ENCODE results near the gene SERINC2. TPM values are rescaled to one million over a fixed set of nuclear protein-coding genes. Genes with fewer than 3 reads are reported as not detected.
"Not testable (repeated sequence)": the region's sequence is repeated elsewhere in the genome, so short reads cannot be mapped to it uniquely, and the experiment has no call there.

SERINC2 gene
- total RNA-seq, 1 donor from 2014 or later, result 30.4 TPM

DNA sequence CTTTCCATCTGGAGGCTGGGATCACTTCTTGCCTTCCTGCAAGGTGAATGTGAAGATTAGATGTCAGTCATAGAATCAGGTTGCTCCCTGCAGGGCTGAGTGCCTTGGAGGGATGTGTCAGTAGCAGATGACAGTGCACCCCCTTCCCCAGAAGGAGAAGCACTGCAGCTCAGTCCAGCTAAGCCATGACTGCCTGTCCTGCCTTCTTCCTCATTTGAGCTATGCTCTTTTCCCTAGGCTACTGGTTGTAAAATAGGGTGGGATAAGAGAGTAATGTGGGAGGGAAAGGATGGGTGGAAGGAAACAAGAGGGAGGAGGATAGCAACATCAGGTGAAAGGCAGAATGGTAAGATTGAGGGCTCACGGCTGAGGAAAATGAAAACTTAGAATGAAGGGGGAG is 29.0 kb upstream of the SERINC2 start:
- H3K27me3 Mint-ChIP-seq (ENCODE audit: low read depth, unreplicated experiment), result peaks cover 13% of the 10 kb centered on the region
- Histone ChIP-seq H3K4me2 (ENCODE audit: low read length) (no peak overlapping the region), H3K4me3 (ENCODE audit: insufficient read depth, low read depth, low read length) (no peak overlapping the region), H3K4me1 (ENCODE audit: insufficient read depth, low read length) (no peaks in the 10 kb centered on the region), H3K27me3 (ENCODE audit: insufficient read depth, low read length) (no peaks in the 10 kb centered on the region), H3K36me3 (ENCODE audit: insufficient read depth, low read length) (no peaks in the 10 kb centered on the region), H3K9ac (ENCODE audit: low read length) (no peak overlapping the region), H3K27ac (ENCODE audit: low read depth, low read length) (no peak overlapping the region), H3K79me2 (ENCODE audit: insufficient read depth, low read length) (no peaks in the 10 kb centered on the region), H2AFZ (ENCODE audit: low read depth, low read length) (no peak overlapping the region), H4K20me1 (ENCODE audit: insufficient read depth, low read length) (no peaks in the 10 kb centered on the region), H3K9me3 (ENCODE audit: insufficient read depth, low read depth, low read length) (no peaks in the 10 kb centered on the region)
- DNase-seq (ENCODE audit: low read depth) (no peak), FAIRE-seq (no peak)
- no peak for TF ChIP-seq EZH2 (IDR thresholded peaks at IDR 0.05; ENCODE audit: insufficient read depth, low read length)
- H3K4me3 Mint-ChIP-seq (ENCODE audit: unreplicated experiment), result no peak overlapping the region
- H3K27ac Mint-ChIP-seq (ENCODE audit: unreplicated experiment), result no peak overlapping the region
- no peaks in the 10 kb centered on the region for H3K4me1 Mint-ChIP-seq (ENCODE audit: low read depth, unreplicated experiment)
- peaks cover 3% of the 10 kb centered on the region for H3K36me3 Mint-ChIP-seq (ENCODE audit: low read depth, unreplicated experiment)
- H3K9me3 Mint-ChIP-seq (ENCODE audit: unreplicated experiment), result peaks cover 12% of the 10 kb centered on the region

DNA sequence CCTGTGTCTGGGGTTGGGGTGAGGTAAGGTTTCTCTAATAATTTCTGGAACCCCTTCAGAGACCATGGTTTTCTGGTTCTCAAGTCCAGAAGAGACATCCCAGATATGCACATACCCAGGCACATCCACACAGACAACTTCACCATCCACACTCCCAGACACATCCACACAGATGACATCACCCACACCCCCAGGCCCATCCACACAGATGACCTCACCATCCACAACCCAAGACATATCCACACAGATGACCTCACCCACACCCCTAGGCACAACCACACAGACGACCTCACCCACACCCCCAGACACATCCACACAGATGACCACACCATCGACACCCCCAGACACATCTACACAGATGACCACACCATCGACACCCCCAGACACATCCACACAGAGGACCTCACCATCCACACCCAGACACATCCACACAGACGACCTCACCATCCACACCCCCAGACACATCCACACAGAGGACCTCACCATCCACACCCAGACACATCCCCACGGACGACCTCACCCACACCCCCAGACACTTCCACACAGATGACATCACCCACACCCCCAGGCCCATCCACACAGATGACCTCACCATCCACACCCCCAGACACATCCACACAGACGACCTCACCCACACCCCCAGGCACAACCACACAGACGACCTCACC is 26.3 kb upstream of the SERINC2 start:
- H3K9me3 ChIP-seq (ENCODE audit: insufficient read depth, low read depth, low read length); H3K79me2 ChIP-seq (ENCODE audit: insufficient read depth, low read length); DNase-seq (ENCODE audit: low read depth); H3K4me3 Mint-ChIP-seq (ENCODE audit: unreplicated experiment); H3K27me3 ChIP-seq (ENCODE audit: insufficient read depth, low read length); H3K4me1 Mint-ChIP-seq (ENCODE audit: low read depth, unreplicated experiment); H3K4me1 ChIP-seq (ENCODE audit: insufficient read depth, low read length); H2AFZ ChIP-seq (ENCODE audit: low read depth, low read length); H3K4me2 ChIP-seq (ENCODE audit: low read length); H3K4me3 ChIP-seq (ENCODE audit: insufficient read depth, low read depth, low read length); H4K20me1 ChIP-seq (ENCODE audit: insufficient read depth, low read length); H3K27me3 Mint-ChIP-seq (ENCODE audit: low read depth, unreplicated experiment); H3K9ac ChIP-seq (ENCODE audit: low read length); H3K36me3 ChIP-seq (ENCODE audit: insufficient read depth, low read length); H3K27ac ChIP-seq (ENCODE audit: low read depth, low read length); H3K27ac Mint-ChIP-seq (ENCODE audit: unreplicated experiment); H3K36me3 Mint-ChIP-seq (ENCODE audit: low read depth, unreplicated experiment); FAIRE-seq: not testable (repeated sequence)
- peaks cover 12% of the 10 kb centered on the region for H3K9me3 Mint-ChIP-seq (ENCODE audit: unreplicated experiment)

DNA sequence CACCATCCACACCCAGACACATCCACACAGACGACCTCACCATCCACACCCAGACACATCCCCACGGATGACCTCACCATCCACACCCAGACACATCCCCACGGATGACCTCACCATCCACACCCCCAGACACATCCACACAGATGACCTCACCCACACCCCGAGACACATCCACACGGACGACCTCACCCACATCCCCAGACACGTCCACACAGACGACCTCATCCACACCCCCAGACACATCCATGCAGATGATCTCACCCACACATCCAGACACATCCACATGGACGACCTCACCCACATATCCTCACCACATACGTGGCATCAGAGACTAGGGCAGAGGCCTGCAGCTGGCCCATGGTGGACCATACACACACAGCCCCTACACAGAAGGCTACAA is 25.4 kb upstream of the SERINC2 start:
- FAIRE-seq, result no peak
- peak overlapping the region; percentile 94 for H3K27ac Mint-ChIP-seq (ENCODE audit: unreplicated experiment)
- no peaks in the 10 kb centered on the region for H3K36me3 ChIP-seq (ENCODE audit: insufficient read depth, low read length)
- no peak overlapping the region for H3K9ac ChIP-seq (ENCODE audit: low read length)
- H3K9me3 ChIP-seq (ENCODE audit: insufficient read depth, low read depth, low read length), result no peaks in the 10 kb centered on the region
- no peaks in the 10 kb centered on the region for H4K20me1 ChIP-seq (ENCODE audit: insufficient read depth, low read length)
- peaks cover 5% of the 10 kb centered on the region for H3K27me3 Mint-ChIP-seq (ENCODE audit: low read depth, unreplicated experiment)
- no peaks in the 10 kb centered on the region for H3K4me1 ChIP-seq (ENCODE audit: insufficient read depth, low read length)
- no peak overlapping the region for H3K27ac ChIP-seq (ENCODE audit: low read depth, low read length)
- no peak overlapping the region for H3K4me3 Mint-ChIP-seq (ENCODE audit: unreplicated experiment)
- H3K9me3 Mint-ChIP-seq (ENCODE audit: unreplicated experiment), result peaks cover 12% of the 10 kb centered on the region
- no peak overlapping the region for H3K4me2 ChIP-seq (ENCODE audit: low read length)
- H3K4me1 Mint-ChIP-seq (ENCODE audit: low read depth, unreplicated experiment), result no peaks in the 10 kb centered on the region
- DNase-seq (ENCODE audit: low read depth), result no peak
- H3K4me3 ChIP-seq (ENCODE audit: insufficient read depth, low read depth, low read length), result no peak overlapping the region
- H3K36me3 Mint-ChIP-seq (ENCODE audit: low read depth, unreplicated experiment), result peaks cover 3% of the 10 kb centered on the region
- no peaks in the 10 kb centered on the region for H3K79me2 ChIP-seq (ENCODE audit: insufficient read depth, low read length)
- no peak for TF ChIP-seq EZH2 (IDR thresholded peaks at IDR 0.05; ENCODE audit: insufficient read depth, low read length)
- TF ChIP-seq, protein P1, sequence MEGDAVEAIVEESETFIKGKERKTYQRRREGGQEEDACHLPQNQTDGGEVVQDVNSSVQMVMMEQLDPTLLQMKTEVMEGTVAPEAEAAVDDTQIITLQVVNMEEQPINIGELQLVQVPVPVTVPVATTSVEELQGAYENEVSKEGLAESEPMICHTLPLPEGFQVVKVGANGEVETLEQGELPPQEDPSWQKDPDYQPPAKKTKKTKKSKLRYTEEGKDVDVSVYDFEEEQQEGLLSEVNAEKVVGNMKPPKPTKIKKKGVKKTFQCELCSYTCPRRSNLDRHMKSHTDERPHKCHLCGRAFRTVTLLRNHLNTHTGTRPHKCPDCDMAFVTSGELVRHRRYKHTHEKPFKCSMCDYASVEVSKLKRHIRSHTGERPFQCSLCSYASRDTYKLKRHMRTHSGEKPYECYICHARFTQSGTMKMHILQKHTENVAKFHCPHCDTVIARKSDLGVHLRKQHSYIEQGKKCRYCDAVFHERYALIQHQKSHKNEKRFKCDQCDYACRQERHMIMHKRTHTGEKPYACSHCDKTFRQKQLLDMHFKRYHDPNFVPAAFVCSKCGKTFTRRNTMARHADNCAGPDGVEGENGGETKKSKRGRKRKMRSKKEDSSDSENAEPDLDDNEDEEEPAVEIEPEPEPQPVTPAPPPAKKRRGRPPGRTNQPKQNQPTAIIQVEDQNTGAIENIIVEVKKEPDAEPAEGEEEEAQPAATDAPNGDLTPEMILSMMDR (IDR thresholded peaks at IDR 0.05; ENCODE audit: insufficient read depth, low read depth, low read length), result no peak
- no peak overlapping the region for H2AFZ ChIP-seq (ENCODE audit: low read depth, low read length)
- H3K27me3 ChIP-seq (ENCODE audit: insufficient read depth, low read length), result no peaks in the 10 kb centered on the region

Data from astrocyte (in vitro differentiated cells and primary cell).